ENCODE measurements around the gene ADGRL3. TPM values are rescaled to one million over a fixed set of nuclear protein-coding genes. Genes with fewer than 3 reads are reported as not detected.

The ADGRL3 gene
- total RNA-seq, 1 donor from 2014 or later, result not detected

DNA sequence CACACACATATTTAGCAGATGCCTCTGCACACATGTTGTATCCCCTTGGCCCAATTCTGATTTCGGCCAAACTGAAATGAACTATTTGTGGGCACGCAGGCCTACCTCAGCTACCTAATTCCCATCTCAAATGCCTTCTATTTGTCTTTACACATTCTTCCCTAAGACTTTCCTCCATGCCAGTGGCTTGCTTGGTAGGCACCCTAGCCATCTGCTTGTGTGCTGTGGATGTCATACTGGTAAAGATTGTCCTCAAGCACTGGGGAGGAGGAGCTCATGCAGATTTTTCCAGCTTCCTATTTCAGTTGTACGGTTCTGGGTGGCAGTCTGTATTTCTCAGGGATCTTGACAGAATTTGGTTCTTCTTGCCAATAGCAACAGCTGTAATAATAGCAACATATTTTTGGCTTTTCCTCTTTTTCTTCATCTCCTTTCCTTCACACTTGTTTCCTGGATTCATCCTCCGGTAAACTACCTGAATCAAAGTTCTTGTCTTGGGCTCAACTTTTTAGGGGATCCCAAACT, 514.3 kb downstream of the ADGRL3 start:
- Mint-ChIP-seq H3K27ac (no peak overlapping the region), H3K9me3 (no peaks in the 10 kb centered on the region), H3K27me3 (no peaks in the 10 kb centered on the region), H3K36me3 (ENCODE audit: low read depth) (no peaks in the 10 kb centered on the region), H3K4me3 (no peak overlapping the region), H3K4me1 (no peaks in the 10 kb centered on the region)
- TF ChIP-seq CTCF (IDR thresholded peaks at IDR 0.05), result no peak
- no peak for DNase-seq
- no peak for ATAC-seq (ENCODE audit: low read depth)
- CTCF ChIA-PET, result no interaction called here
- intact Hi-C loops (cut with micrococcal nuclease), result no loop called here
- POLR2A ChIA-PET, result no interaction called here

DNA sequence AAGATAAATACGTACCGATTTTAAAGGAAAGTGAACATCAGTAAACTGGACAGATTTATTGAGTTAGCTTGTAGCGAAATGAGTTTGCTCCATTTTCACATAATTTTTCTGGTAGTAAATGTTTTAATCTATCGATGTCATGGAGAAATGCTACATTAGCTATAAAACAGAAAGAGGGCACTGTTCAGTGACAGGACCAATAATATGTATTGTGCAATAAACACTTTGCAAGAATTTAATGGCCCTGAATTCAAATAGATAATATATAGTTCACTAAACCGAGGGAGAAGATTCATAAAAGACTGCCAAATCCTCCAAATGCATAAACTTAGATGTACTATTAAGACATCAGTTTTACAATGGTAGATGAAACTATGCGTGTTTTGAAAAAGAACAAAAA, 516.3 kb downstream of the ADGRL3 start:
- no peaks in the 10 kb centered on the region for H3K27me3 Mint-ChIP-seq
- peaks cover 4% of the 10 kb centered on the region for H3K9me3 Mint-ChIP-seq
- no peak overlapping the region for H3K27ac Mint-ChIP-seq
- intact Hi-C loops (cut with micrococcal nuclease), result no loop called here
- ChIA-PET POLR2A (no interaction called here), CTCF (no interaction called here)
- H3K4me1 Mint-ChIP-seq, result no peaks in the 10 kb centered on the region
- H3K36me3 Mint-ChIP-seq (ENCODE audit: low read depth), result no peaks in the 10 kb centered on the region
- no peak overlapping the region for H3K4me3 Mint-ChIP-seq
- ATAC-seq (ENCODE audit: low read depth) (no peak), DNase-seq (no peak)
- no peak for TF ChIP-seq CTCF (IDR thresholded peaks at IDR 0.05)

GRCh38 chr4:61723492-61723891, 523.4 kb downstream of the ADGRL3 start:
- Mint-ChIP-seq H3K4me1 (no peaks in the 10 kb centered on the region), H3K27ac (no peak overlapping the region), H3K36me3 (ENCODE audit: low read depth) (no peaks in the 10 kb centered on the region), H3K9me3 (peaks cover 5% of the 10 kb centered on the region), H3K4me3 (no peak overlapping the region), H3K27me3 (no peaks in the 10 kb centered on the region)
- ATAC-seq (ENCODE audit: low read depth), result no peak
- intact Hi-C loops (cut with micrococcal nuclease), result no loop called here
- no peak for DNase-seq
- CTCF ChIA-PET, result no interaction called here
- POLR2A ChIA-PET, result no interaction called here
- TF ChIP-seq CTCF (IDR thresholded peaks at IDR 0.05), result no peak

GRCh38 chr4:61727286-61727685, 527.2 kb downstream of the ADGRL3 start:
- H3K27me3 Mint-ChIP-seq, result no peaks in the 10 kb centered on the region
- CTCF ChIA-PET, result no interaction called here
- intact Hi-C loops (cut with micrococcal nuclease), result no loop called here
- H3K4me3 Mint-ChIP-seq, result no peak overlapping the region
- H3K4me1 Mint-ChIP-seq, result no peaks in the 10 kb centered on the region
- no peak for TF ChIP-seq CTCF (IDR thresholded peaks at IDR 0.05)
- DNase-seq (no peak), ATAC-seq (ENCODE audit: low read depth) (no peak)
- POLR2A ChIA-PET, result no interaction called here
- H3K36me3 Mint-ChIP-seq (ENCODE audit: low read depth), result no peaks in the 10 kb centered on the region
- H3K27ac Mint-ChIP-seq, result no peak overlapping the region
- H3K9me3 Mint-ChIP-seq, result peaks cover 2% of the 10 kb centered on the region

DNA sequence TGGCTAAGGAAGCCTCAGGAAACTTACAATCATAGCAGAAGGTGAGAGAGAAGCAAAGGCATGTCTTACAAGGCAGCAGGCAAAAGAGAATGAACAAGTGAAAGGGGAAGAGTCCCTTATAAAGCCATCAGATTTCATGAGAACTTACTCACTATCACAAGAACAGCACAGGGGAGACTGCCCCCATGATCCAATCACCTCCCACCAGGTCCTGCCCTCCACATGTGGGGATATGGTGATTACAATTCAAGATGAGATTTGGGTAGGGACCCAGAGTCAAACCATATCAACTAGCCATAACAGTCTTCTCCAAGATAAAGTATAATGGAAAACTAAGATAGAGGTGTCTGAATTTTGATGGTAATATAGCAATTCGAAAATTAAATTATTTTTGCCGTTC, 534.3 kb downstream of the ADGRL3 start:
- POLR2A ChIA-PET, result no interaction called here
- no peaks in the 10 kb centered on the region for H3K4me1 Mint-ChIP-seq
- H3K27ac Mint-ChIP-seq, result no peak overlapping the region
- H3K9me3 Mint-ChIP-seq, result peaks cover 2% of the 10 kb centered on the region
- CTCF ChIA-PET, result no interaction called here
- no peaks in the 10 kb centered on the region for H3K36me3 Mint-ChIP-seq (ENCODE audit: low read depth)
- ATAC-seq (ENCODE audit: low read depth), result no peak
- no peak overlapping the region for H3K4me3 Mint-ChIP-seq
- no peak for DNase-seq
- no peaks in the 10 kb centered on the region for H3K27me3 Mint-ChIP-seq
- intact Hi-C loops (cut with micrococcal nuclease), result no loop called here
- TF ChIP-seq CTCF (IDR thresholded peaks at IDR 0.05), result no peak
